ENCODE results near the gene NNT.
"Not testable (repeated sequence)": the region's sequence is repeated elsewhere in the genome, so short reads cannot be mapped to it uniquely, and the experiment has no call there.

NNT gene

GRCh38 chr5:43582082-43583005, 20.6 kb upstream of the NNT start:
- DNase-seq (ENCODE audit: low read depth in 2 of 2) = no peak

- DNase-seq (ENCODE audit: low read depth in 2 of 2) = no peak
Measured at GRCh38 chr5:43583724-43584123, 19.3 kb upstream of the NNT start.

GRCh38 chr5:43584166-43584699, 18.7 kb upstream of the NNT start:
- no peak for DNase-seq (ENCODE audit: low read depth in 2 of 2)

- DNase-seq (ENCODE audit: low read depth in 2 of 2) = no peak
Measured at GRCh38 chr5:43588842-43589241, 14.1 kb upstream of the NNT start.

GRCh38 chr5:43589310-43589709, 13.7 kb upstream of the NNT start:
- DNase-seq (ENCODE audit: low read depth in 2 of 2) = no peak

GRCh38 chr5:43590700-43591099, 12.3 kb upstream of the NNT start:
- DNase-seq (ENCODE audit: low read depth in 2 of 2) = no peak

- DNase-seq (ENCODE audit: low read depth in 2 of 2) = no peak
Measured at GRCh38 chr5:43592363-43592762, 10.6 kb upstream of the NNT start.

GRCh38 chr5:43598927-43599326, 4.1 kb upstream of the NNT start:
- DNase-seq (ENCODE audit: low read depth in 2 of 2) = not testable (repeated sequence)

GRCh38 chr5:43601454-43602260, 1.3 kb upstream of the NNT start:
- DNase-seq (ENCODE audit: low read depth in 2 of 2) = no peak

GRCh38 chr5:43603344-43604217, 601 bp downstream of the NNT start:
- DNase-seq (ENCODE audit: low read depth in 2 of 2) = peak in 1 of 2 donors; percentile 30

- no peak for DNase-seq (ENCODE audit: low read depth in 2 of 2)
Measured at GRCh38 chr5:43604699-43605098, 1.7 kb downstream of the NNT start.

- DNase-seq (ENCODE audit: low read depth in 2 of 2) = no peak
Measured at GRCh38 chr5:43606351-43606750, 3.4 kb downstream of the NNT start.

- DNase-seq (ENCODE audit: low read depth in 2 of 2) = no peak
Measured at GRCh38 chr5:43608406-43608805, 5.4 kb downstream of the NNT start.

GRCh38 chr5:43609752-43610151, 6.8 kb downstream of the NNT start:
- no peak for DNase-seq (ENCODE audit: low read depth in 2 of 2)

GRCh38 chr5:43613370-43613769, 10.4 kb downstream of the NNT start:
- no peak for DNase-seq (ENCODE audit: low read depth in 2 of 2)

- DNase-seq (ENCODE audit: low read depth in 2 of 2) = no peak
Measured at GRCh38 chr5:43615445-43616184, 12.6 kb downstream of the NNT start.

GRCh38 chr5:43616535-43616934, 13.6 kb downstream of the NNT start:
- no peak for DNase-seq (ENCODE audit: low read depth in 2 of 2)

GRCh38 chr5:43619380-43619779, 16.4 kb downstream of the NNT start:
- DNase-seq (ENCODE audit: low read depth in 2 of 2) = no peak

- no peak for DNase-seq (ENCODE audit: low read depth in 2 of 2)
Measured at GRCh38 chr5:43619911-43620310, 16.9 kb downstream of the NNT start.

GRCh38 chr5:43620944-43621505, 18.0 kb downstream of the NNT start:
- DNase-seq (ENCODE audit: low read depth in 2 of 2) = no peak

GRCh38 chr5:43622074-43622473, 19.1 kb downstream of the NNT start:
- DNase-seq (ENCODE audit: low read depth in 2 of 2) = no peak

Measured in stimulated activated CD4-positive, alpha-beta T cell treated with anti-CD3 and anti-CD28 coated beads, Interleukin-1b, Interleukin-23, amount 100 ng/mL, for 1 hour (primary cell).